ENCODE measurements around the gene SLC26A8. TPM values are rescaled to one million over a fixed set of nuclear protein-coding genes. Genes with fewer than 3 reads are reported as not detected.

The SLC26A8 gene
- total and polyA plus RNA-seq, 9 donors: 0.07 to 0.17 (median 0.10) TPM; not detected in 4

DNA sequence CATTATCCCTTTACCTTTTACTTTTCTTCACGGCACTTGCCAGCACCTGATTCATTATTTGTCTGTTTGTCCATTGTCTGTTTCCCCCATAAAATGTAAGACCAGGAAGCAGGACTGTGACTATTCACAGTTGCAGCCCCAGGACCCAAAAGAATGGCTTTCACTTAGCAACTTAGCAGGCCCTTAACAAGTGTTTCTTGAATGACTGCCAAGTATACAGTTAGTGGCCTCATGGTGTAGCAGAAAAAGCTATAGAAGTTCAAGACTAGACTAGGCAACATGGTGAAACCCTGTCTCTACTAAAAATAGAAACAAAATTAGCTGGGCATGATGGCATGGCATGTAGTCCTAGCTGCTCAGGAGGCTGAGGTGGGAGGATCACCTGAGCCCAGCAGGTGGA, 4.3 kb downstream of the SLC26A8 start:
- Histone ChIP-seq H3K4me3 (no peak overlapping the region), H3K27me3 (no peaks in the 10 kb centered on the region), H3K9me3 (no peaks in the 10 kb centered on the region), H3K27ac (no peak overlapping the region), H3K36me3 (no peaks in the 10 kb centered on the region), H3K4me1 (ENCODE audit: insufficient read depth) (peaks cover 2% of the 10 kb centered on the region)
- 5 to 45% (median 29%) methylated on average over 1 of the region's 1 CpG for WGBS, 3 donors
- TF ChIP-seq, protein P1, sequence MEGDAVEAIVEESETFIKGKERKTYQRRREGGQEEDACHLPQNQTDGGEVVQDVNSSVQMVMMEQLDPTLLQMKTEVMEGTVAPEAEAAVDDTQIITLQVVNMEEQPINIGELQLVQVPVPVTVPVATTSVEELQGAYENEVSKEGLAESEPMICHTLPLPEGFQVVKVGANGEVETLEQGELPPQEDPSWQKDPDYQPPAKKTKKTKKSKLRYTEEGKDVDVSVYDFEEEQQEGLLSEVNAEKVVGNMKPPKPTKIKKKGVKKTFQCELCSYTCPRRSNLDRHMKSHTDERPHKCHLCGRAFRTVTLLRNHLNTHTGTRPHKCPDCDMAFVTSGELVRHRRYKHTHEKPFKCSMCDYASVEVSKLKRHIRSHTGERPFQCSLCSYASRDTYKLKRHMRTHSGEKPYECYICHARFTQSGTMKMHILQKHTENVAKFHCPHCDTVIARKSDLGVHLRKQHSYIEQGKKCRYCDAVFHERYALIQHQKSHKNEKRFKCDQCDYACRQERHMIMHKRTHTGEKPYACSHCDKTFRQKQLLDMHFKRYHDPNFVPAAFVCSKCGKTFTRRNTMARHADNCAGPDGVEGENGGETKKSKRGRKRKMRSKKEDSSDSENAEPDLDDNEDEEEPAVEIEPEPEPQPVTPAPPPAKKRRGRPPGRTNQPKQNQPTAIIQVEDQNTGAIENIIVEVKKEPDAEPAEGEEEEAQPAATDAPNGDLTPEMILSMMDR (IDR thresholded peaks at IDR 0.05): no peak
- TF ChIP-seq EP300 (IDR thresholded peaks at IDR 0.05) (no peak), POLR2A (IDR thresholded peaks at IDR 0.05) (no peak)
- intact Hi-C loops (cut with DNase I): no loop called here
- DNase-seq: no peak

DNA sequence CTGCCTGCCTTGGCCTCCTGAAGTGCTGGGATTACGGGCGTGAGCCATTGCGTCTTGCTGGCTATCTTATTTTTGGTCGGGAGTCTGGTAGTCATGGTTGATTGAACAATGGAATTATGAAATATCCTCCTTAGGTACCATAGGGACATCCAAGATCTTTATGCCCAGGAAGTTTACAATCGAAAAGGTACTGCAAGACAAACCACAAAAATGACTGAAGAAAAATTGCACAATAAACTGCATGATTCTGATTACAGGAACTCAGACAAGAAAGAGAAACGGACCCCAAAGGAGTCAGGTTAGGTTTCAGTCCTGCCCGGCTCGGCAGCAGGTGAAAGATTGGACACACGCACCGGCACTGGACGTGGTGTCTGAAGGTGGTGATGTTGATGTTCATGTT, 5.3 kb downstream of the SLC26A8 start:
- H3K27ac ChIP-seq: no peak overlapping the region
- H3K27me3 ChIP-seq: no peaks in the 10 kb centered on the region
- H3K4me1 ChIP-seq (ENCODE audit: insufficient read depth): no peaks in the 10 kb centered on the region
- no peaks in the 10 kb centered on the region for H3K9me3 ChIP-seq
- H3K36me3 ChIP-seq: no peaks in the 10 kb centered on the region
- intact Hi-C loops (cut with DNase I): no loop called here
- no peak for DNase-seq
- TF ChIP-seq EP300 (IDR thresholded peaks at IDR 0.05): no peak
- TF ChIP-seq, protein P1 (IDR thresholded peaks at IDR 0.05): no peak
- TF ChIP-seq POLR2A (IDR thresholded peaks at IDR 0.05): no peak
- 93 to 95% (median 94%) methylated on average over 11 of the region's 11 CpGs for WGBS, 3 donors
- no peak overlapping the region for H3K4me3 ChIP-seq

DNA sequence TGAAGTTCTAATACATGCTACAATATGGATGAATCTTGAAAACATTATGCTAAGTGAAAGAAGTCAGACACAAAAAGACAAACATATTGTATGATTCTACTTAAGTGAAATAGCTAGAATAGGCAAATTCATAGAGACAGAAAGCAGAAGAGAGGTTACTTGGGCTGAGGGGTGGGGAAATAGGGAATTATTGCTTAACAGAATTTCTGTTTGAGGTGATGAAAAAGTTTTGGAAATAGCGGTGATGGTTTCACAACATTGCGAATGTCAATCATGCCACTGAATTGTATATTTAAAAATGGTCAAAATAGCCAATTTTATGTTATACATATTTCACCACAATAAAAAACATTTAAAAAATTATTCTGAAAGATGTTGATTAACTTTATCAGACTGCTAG, 6.1 kb downstream of the SLC26A8 start:
- no peak overlapping the region for H3K4me3 ChIP-seq
- no peaks in the 10 kb centered on the region for H3K27me3 ChIP-seq
- intact Hi-C loops (cut with DNase I): no loop called here
- H3K4me1 ChIP-seq (ENCODE audit: insufficient read depth): no peaks in the 10 kb centered on the region
- H3K9me3 ChIP-seq: no peaks in the 10 kb centered on the region
- H3K36me3 ChIP-seq: no peaks in the 10 kb centered on the region
- DNase-seq: no peak
- H3K27ac ChIP-seq: no peak overlapping the region
- no peak for TF ChIP-seq POLR2A (IDR thresholded peaks at IDR 0.05)
- TF ChIP-seq EP300 (IDR thresholded peaks at IDR 0.05): no peak
- TF ChIP-seq, protein P1 (IDR thresholded peaks at IDR 0.05): no peak
- WGBS, 3 donors: 97 to 98% (median 98%) methylated on average over 2 of the region's 2 CpGs

DNA sequence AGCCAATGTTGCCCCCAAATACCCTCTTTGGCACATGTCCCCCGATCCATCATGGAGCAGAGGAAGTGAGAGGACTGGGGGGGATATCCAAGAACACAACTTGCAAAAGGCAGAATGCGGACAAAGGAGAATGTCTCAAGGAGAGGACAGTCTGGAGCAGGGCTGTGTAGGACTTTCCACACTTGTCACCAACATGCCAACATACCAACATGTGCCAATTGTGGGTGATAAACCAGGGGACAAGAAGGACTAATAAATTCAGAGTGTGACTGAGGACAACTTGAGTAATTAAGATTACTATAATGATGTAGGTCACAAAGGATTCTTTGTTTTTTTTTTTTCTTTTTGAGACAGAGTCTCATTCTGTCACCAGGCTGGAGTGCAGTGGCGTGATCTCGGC, 8.8 kb downstream of the SLC26A8 start:
- no peak for DNase-seq
- 94 to 96% (median 95%) methylated on average over 4 of the region's 4 CpGs for WGBS, 3 donors
- no peaks in the 10 kb centered on the region for H3K36me3 ChIP-seq
- H3K4me3 ChIP-seq: no peak overlapping the region
- TF ChIP-seq POLR2A (IDR thresholded peaks at IDR 0.05) (no peak), EP300 (IDR thresholded peaks at IDR 0.05) (no peak)
- TF ChIP-seq, protein P1 (IDR thresholded peaks at IDR 0.05): no peak
- H3K9me3 ChIP-seq: no peaks in the 10 kb centered on the region
- no peaks in the 10 kb centered on the region for H3K27me3 ChIP-seq
- no peak overlapping the region for H3K27ac ChIP-seq
- no peaks in the 10 kb centered on the region for H3K4me1 ChIP-seq (ENCODE audit: insufficient read depth)
- intact Hi-C loops (cut with DNase I): no loop called here

DNA sequence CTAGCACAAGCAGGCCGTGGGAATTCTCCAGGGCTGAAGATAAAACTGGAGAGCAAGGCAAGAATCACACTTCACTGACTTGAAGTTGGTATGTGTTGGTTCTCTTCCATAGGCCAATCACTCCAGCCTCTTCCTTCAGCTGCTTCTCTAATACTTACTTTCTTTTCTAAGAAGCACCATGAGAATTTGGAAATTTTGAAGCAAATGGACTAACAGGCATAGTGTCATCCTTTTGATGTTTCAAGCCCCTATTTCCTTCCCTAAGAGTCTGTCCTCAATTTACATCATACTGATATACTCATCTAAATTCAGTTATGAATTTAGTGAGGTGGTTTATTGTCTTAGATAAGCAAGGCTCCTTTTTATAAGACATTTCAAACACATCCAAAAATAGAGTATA, 24.0 kb downstream of the SLC26A8 start:
- no peaks in the 10 kb centered on the region for H3K9me3 ChIP-seq
- no peak for DNase-seq
- TF ChIP-seq POLR2A (IDR thresholded peaks at IDR 0.05): no peak
- TF ChIP-seq, protein P1 (IDR thresholded peaks at IDR 0.05): no peak
- no peak for TF ChIP-seq EP300 (IDR thresholded peaks at IDR 0.05)
- intact Hi-C loops (cut with DNase I): no loop called here
- H3K27me3 ChIP-seq: no peaks in the 10 kb centered on the region
- no peak overlapping the region for H3K4me3 ChIP-seq
- H3K27ac ChIP-seq: no peak overlapping the region
- H3K4me1 ChIP-seq (ENCODE audit: insufficient read depth): no peaks in the 10 kb centered on the region
- no peaks in the 10 kb centered on the region for H3K36me3 ChIP-seq
- WGBS, 3 donors: 61 to 70% (median 67%) methylated on average over 1 of the region's 1 CpG
